SW 1271 (cell line): ENCODE measurements around the gene NBAS.

Experiments
- DNase-seq, 2 experiments: peaks; one replicate each; lab custom pipeline; 2025; lab: John Stamatoyannopoulos, UW

Gene NBAS

GRCh38 chr2:15303874-15304273 is 257.3 kb downstream of the NBAS start:
- DNase-seq: no peak

- no peak for DNase-seq
Observed at GRCh38 chr2:15302154-15302553, 259.0 kb downstream of the NBAS start.

- DNase-seq: no peak
Observed at GRCh38 chr2:15300624-15301573, 260.2 kb downstream of the NBAS start.

GRCh38 chr2:15299904-15300520 is 261.1 kb downstream of the NBAS start:
- no peak for DNase-seq

- DNase-seq: no peak
Observed at GRCh38 chr2:15298770-15299169, 262.4 kb downstream of the NBAS start.

- no peak for DNase-seq
Observed at GRCh38 chr2:15293262-15293937, 267.7 kb downstream of the NBAS start.

- no peak for DNase-seq
Observed at GRCh38 chr2:15287447-15288184, 273.5 kb downstream of the NBAS start.

GRCh38 chr2:15284614-15285013 is 276.5 kb downstream of the NBAS start:
- no peak for DNase-seq

- no peak for DNase-seq
Observed at GRCh38 chr2:15281681-15282080, 279.5 kb downstream of the NBAS start.

- DNase-seq: no peak
Observed at GRCh38 chr2:15279201-15279876, 281.8 kb downstream of the NBAS start.

- DNase-seq: no peak
Observed at GRCh38 chr2:15278296-15278695, 282.8 kb downstream of the NBAS start.

GRCh38 chr2:15275346-15275745 is 285.8 kb downstream of the NBAS start:
- DNase-seq: no peak

GRCh38 chr2:15273452-15273851 is 287.7 kb downstream of the NBAS start:
- DNase-seq: no peak

- no peak for DNase-seq
Observed at GRCh38 chr2:15272942-15273341, 288.2 kb downstream of the NBAS start.

GRCh38 chr2:15271941-15272542 is 289.1 kb downstream of the NBAS start:
- no peak for DNase-seq

GRCh38 chr2:15271276-15271675 is 289.9 kb downstream of the NBAS start:
- no peak for DNase-seq

- no peak for DNase-seq
Observed at GRCh38 chr2:15269043-15269442, 292.1 kb downstream of the NBAS start.

- no peak for DNase-seq
Observed at GRCh38 chr2:15265889-15266288, 295.2 kb downstream of the NBAS start.

GRCh38 chr2:15263976-15264685 is 297.0 kb downstream of the NBAS start:
- DNase-seq: no peak

- no peak for DNase-seq
Observed at GRCh38 chr2:15262792-15263191, 298.3 kb downstream of the NBAS start.
